ENCODE data around the gene SUMF1.

Gene SUMF1

DNA sequence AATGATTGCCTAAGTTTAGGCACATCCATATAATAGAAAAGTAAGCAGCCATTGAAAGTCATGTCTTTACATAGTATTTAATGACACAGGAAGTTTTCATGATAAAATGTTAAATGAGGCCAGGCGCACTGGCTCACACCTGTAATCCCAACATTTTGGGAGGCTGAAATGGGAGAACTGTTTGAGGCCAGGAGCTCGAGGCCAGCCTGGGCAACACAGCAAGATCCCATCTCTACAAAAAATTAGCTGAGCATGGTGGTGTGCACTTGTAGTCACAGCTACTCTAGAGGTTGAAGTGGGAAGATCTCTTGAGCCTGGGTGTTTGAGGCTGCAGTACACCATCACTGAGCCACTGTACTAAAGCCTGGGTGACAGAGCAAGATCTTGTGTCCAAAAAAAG, 104.5 kb downstream of the SUMF1 start:
- H3K36me3 ChIP-seq (ENCODE audit: insufficient read depth, low read length) = no peaks in the 10 kb centered on the region
- H3K4me2 ChIP-seq (ENCODE audit: low read depth, low read length, poor library complexity, severe bottlenecking) = no peak overlapping the region
- H2AFZ ChIP-seq (ENCODE audit: low read length) = no peak overlapping the region
- H3K9ac ChIP-seq (ENCODE audit: low read depth, low read length, poor library complexity, severe bottlenecking) = no peak overlapping the region
- H4K20me1 ChIP-seq (ENCODE audit: insufficient read depth, low read length, poor library complexity, severe bottlenecking) = no peaks in the 10 kb centered on the region
- TF ChIP-seq, protein P1, sequence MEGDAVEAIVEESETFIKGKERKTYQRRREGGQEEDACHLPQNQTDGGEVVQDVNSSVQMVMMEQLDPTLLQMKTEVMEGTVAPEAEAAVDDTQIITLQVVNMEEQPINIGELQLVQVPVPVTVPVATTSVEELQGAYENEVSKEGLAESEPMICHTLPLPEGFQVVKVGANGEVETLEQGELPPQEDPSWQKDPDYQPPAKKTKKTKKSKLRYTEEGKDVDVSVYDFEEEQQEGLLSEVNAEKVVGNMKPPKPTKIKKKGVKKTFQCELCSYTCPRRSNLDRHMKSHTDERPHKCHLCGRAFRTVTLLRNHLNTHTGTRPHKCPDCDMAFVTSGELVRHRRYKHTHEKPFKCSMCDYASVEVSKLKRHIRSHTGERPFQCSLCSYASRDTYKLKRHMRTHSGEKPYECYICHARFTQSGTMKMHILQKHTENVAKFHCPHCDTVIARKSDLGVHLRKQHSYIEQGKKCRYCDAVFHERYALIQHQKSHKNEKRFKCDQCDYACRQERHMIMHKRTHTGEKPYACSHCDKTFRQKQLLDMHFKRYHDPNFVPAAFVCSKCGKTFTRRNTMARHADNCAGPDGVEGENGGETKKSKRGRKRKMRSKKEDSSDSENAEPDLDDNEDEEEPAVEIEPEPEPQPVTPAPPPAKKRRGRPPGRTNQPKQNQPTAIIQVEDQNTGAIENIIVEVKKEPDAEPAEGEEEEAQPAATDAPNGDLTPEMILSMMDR (conservative IDR thresholded peaks at IDR 0.05; ENCODE audit: low read length) = no peak
- TF ChIP-seq EZH2phosphoT487 (IDR thresholded peaks at IDR 0.05; ENCODE audit: borderline replicate concordance) = no peak
- H3K27me3 ChIP-seq (ENCODE audit: insufficient read depth, low read length, poor library complexity, severe bottlenecking) = no peaks in the 10 kb centered on the region
- no peaks in the 10 kb centered on the region for H3K79me2 ChIP-seq (ENCODE audit: insufficient read depth, low read length)
- H3K9me2 ChIP-seq (replicated peaks; ENCODE audit: low read depth, low read length) = no peaks in the 10 kb centered on the region
- no peaks in the 10 kb centered on the region for H3F3A ChIP-seq (ENCODE audit: low read depth)
- H3K4me1 ChIP-seq (ENCODE audit: insufficient read depth, low read length, poor library complexity, severe bottlenecking) = peaks cover 3% of the 10 kb centered on the region
- H3K4me3 ChIP-seq (ENCODE audit: low read length, poor library complexity, severe bottlenecking) = no peak overlapping the region
- H3K9me3 ChIP-seq (ENCODE audit: insufficient read depth, low read depth, low read length) = no peaks in the 10 kb centered on the region

DNA sequence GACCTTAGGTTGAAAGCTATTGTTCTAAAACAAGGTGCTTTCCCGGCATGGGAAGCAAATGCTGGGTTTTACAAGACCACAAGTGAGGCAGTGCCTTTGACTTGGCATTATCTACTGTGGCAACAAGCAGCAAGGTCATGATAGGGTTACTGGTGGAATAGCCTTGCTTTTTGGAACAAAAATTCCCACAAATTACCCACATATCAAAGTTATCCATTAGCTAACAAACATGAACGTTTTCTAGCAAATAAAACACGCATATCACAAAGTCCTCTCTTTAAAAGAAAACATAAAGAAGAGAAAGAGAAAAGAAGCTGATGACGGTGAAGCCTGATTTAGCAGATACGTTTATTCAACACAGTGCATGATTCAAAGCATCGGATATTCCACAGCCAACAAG, 106.3 kb downstream of the SUMF1 start:
- H3K9me3 ChIP-seq (ENCODE audit: insufficient read depth, low read depth, low read length) = no peaks in the 10 kb centered on the region
- no peaks in the 10 kb centered on the region for H3F3A ChIP-seq (ENCODE audit: low read depth)
- TF ChIP-seq EZH2phosphoT487 (IDR thresholded peaks at IDR 0.05; ENCODE audit: borderline replicate concordance) = no peak
- TF ChIP-seq, protein P1 (conservative IDR thresholded peaks at IDR 0.05; ENCODE audit: low read length) = no peak
- no peaks in the 10 kb centered on the region for H3K79me2 ChIP-seq (ENCODE audit: insufficient read depth, low read length)
- H3K9me2 ChIP-seq (replicated peaks; ENCODE audit: low read depth, low read length) = no peaks in the 10 kb centered on the region
- no peak overlapping the region for H3K4me2 ChIP-seq (ENCODE audit: low read depth, low read length, poor library complexity, severe bottlenecking)
- no peak overlapping the region for H2AFZ ChIP-seq (ENCODE audit: low read length)
- H3K4me3 ChIP-seq (ENCODE audit: low read length, poor library complexity, severe bottlenecking) = no peak overlapping the region
- H3K9ac ChIP-seq (ENCODE audit: low read depth, low read length, poor library complexity, severe bottlenecking) = no peak overlapping the region
- H4K20me1 ChIP-seq (ENCODE audit: insufficient read depth, low read length, poor library complexity, severe bottlenecking) = no peaks in the 10 kb centered on the region
- H3K36me3 ChIP-seq (ENCODE audit: insufficient read depth, low read length) = no peaks in the 10 kb centered on the region
- no peaks in the 10 kb centered on the region for H3K27me3 ChIP-seq (ENCODE audit: insufficient read depth, low read length, poor library complexity, severe bottlenecking)
- H3K4me1 ChIP-seq (ENCODE audit: insufficient read depth, low read length, poor library complexity, severe bottlenecking) = peaks cover 3% of the 10 kb centered on the region

DNA sequence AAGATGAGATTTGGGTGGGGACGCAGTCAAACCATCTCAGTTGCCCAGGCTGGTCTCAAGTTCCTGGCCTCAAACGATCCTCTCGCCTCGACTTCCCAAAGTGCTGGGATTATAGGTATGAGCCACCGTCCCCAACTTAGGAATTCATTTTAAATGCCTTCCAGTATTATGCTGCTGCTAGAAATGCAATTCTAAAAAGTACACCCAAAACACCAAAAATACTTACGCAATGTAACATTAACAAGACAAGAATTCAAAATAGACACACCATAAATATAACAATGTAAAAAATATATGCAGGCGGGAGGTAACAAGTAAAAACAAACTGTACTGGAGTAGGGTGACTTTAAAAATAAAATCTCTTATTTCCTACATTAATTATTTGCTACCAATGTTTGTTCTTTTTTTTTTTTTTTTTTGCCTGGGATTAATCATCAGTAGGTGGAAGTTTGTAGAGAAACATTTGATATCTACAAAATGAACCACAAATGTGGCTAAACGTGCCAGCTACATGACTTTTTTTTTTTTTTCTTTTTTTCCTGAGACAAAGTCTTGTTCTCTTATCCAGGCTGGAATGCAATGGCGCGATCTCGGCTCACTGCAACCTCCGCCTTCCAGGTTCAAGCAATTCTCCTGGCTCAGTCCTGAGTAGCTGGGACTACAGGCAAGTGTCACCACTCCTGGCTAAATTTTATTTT, 107.1 kb downstream of the SUMF1 start:
- no peaks in the 10 kb centered on the region for H3K36me3 ChIP-seq (ENCODE audit: insufficient read depth, low read length)
- H3K27me3 ChIP-seq (ENCODE audit: insufficient read depth, low read length, poor library complexity, severe bottlenecking) = no peaks in the 10 kb centered on the region
- no peak overlapping the region for H3K4me3 ChIP-seq (ENCODE audit: low read length, poor library complexity, severe bottlenecking)
- no peak overlapping the region for H2AFZ ChIP-seq (ENCODE audit: low read length)
- H3K4me2 ChIP-seq (ENCODE audit: low read depth, low read length, poor library complexity, severe bottlenecking) = no peak overlapping the region
- H3K4me1 ChIP-seq (ENCODE audit: insufficient read depth, low read length, poor library complexity, severe bottlenecking) = peaks cover 8% of the 10 kb centered on the region
- TF ChIP-seq, protein P1 (conservative IDR thresholded peaks at IDR 0.05; ENCODE audit: low read length) = no peak
- TF ChIP-seq EZH2phosphoT487 (IDR thresholded peaks at IDR 0.05; ENCODE audit: borderline replicate concordance) = no peak
- no peaks in the 10 kb centered on the region for H4K20me1 ChIP-seq (ENCODE audit: insufficient read depth, low read length, poor library complexity, severe bottlenecking)
- no peaks in the 10 kb centered on the region for H3K9me2 ChIP-seq (replicated peaks; ENCODE audit: low read depth, low read length)
- H3F3A ChIP-seq (ENCODE audit: low read depth) = no peaks in the 10 kb centered on the region
- H3K9me3 ChIP-seq (ENCODE audit: insufficient read depth, low read depth, low read length) = no peaks in the 10 kb centered on the region
- no peaks in the 10 kb centered on the region for H3K79me2 ChIP-seq (ENCODE audit: insufficient read depth, low read length)
- no peak overlapping the region for H3K9ac ChIP-seq (ENCODE audit: low read depth, low read length, poor library complexity, severe bottlenecking)
